ENCODE results near the gene OR52I2.

DNA sequence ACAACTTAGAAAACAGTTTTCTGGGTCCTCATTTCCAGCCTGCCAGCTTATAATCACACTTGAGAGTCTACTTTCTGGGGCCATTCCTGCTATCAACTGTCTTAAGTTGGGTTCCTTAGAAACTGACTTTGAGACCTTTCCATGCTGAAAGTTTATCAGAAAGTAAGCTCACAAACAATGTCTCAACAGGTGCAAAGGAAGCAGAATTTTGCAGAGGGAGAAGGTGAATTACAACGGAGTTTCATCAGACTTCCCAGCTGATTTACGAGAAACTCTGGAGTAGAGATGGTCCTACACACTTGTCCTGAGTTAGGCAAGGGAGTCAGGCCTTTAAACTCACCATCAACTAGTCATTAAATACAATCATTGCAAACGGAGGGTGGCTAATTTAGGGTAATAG lies 4.7 kb upstream of the OR52I2 start:
- TF ChIP-seq, protein P1, sequence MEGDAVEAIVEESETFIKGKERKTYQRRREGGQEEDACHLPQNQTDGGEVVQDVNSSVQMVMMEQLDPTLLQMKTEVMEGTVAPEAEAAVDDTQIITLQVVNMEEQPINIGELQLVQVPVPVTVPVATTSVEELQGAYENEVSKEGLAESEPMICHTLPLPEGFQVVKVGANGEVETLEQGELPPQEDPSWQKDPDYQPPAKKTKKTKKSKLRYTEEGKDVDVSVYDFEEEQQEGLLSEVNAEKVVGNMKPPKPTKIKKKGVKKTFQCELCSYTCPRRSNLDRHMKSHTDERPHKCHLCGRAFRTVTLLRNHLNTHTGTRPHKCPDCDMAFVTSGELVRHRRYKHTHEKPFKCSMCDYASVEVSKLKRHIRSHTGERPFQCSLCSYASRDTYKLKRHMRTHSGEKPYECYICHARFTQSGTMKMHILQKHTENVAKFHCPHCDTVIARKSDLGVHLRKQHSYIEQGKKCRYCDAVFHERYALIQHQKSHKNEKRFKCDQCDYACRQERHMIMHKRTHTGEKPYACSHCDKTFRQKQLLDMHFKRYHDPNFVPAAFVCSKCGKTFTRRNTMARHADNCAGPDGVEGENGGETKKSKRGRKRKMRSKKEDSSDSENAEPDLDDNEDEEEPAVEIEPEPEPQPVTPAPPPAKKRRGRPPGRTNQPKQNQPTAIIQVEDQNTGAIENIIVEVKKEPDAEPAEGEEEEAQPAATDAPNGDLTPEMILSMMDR (IDR thresholded peaks at IDR 0.05), result no peak
- no peak for TF ChIP-seq EZH2 (IDR thresholded peaks at IDR 0.05; ENCODE audit: borderline replicate concordance, insufficient read depth, low read depth, low read length, poor library complexity, severe bottlenecking)
